HG02884 (cell line): ENCODE data around the gene GRIK4.
"Not testable (repeated sequence)": the region's sequence is repeated elsewhere in the genome, so short reads cannot be mapped to it uniquely, and the experiment has no call there.

ENCODE experiments used
- ATAC-seq: cut with Tn5 transposase; IDR thresholded peaks from one replicate; pipeline ENCODE4 v1.9.1; 2021; ENCODE audit warnings: mild to moderate bottlenecking, moderate library complexity; ENCODE audit not compliant: unreplicated experiment

The GRIK4 gene

GRCh38 chr11:120722524-120722923 lies 211.0 kb downstream of the GRIK4 start:
- no peak for ATAC-seq

DNA sequence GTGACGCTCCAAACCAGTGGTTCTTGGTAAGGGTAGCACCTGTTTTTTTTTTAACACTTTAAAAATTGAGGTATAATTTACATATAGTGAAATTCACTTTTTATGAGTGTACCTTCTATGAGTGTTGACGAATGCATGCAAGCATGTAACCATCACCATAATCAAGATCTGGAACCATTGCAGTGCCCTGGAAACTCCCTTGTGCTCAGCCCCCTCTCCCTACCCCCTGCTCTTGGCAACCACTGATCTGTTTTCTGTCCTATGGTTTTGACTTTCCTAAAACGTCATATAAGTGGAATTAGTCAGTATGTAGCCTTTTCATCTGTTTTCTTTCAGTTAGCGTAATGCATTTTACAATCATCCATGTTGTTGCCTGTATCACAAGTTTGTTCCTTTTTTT lies 212.2 kb downstream of the GRIK4 start:
- no peak for ATAC-seq

DNA sequence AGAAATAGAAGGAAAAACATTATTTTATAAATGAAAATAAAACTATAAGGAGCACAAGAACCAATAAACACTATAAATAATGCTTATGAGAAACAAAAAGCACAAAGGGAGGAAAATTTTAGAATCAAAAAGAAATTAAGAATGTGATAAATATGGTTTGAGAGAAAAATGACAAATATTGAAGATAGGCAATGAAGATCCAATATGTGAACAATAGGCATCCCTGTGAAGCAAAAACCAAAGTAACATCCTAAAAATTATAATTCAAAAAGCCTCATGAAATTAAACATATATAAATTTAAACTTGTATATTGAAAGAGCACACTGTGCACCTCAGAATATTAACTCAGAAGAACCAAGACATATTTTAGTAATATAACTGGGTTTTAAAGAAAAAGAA lies 216.2 kb downstream of the GRIK4 start:
- no peak for ATAC-seq

- no peak for ATAC-seq
Measured at GRCh38 chr11:120735035-120735434, 223.5 kb downstream of the GRIK4 start.

- ATAC-seq = no peak
Measured at GRCh38 chr11:120738516-120739046, 227.0 kb downstream of the GRIK4 start.

- no peak for ATAC-seq
Measured at GRCh38 chr11:120739780-120740179, 228.2 kb downstream of the GRIK4 start.

DNA sequence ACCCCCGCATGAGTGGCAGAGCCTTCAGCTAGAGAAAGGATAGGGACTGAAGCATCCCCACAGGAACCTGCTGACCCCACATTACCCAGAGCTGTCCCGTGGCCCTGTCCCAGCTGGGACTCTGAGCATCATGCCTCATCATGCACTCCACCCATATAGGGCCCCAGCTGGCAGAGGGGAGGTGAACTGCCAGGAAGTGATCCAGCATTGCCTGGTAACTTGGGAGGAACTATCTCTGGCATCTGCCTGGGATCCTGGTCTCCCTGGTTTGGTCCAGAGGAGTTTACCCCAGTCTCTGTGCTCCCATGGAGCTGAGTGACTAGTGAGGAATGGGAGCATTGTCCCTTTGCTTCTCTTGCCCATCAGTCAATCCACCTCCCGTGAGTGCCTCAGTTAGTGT lies 228.8 kb downstream of the GRIK4 start:
- ATAC-seq = no peak

- ATAC-seq = no peak
Measured at GRCh38 chr11:120744016-120744994, 232.8 kb downstream of the GRIK4 start.

GRCh38 chr11:120746376-120746775 lies 234.8 kb downstream of the GRIK4 start:
- ATAC-seq = no peak

DNA sequence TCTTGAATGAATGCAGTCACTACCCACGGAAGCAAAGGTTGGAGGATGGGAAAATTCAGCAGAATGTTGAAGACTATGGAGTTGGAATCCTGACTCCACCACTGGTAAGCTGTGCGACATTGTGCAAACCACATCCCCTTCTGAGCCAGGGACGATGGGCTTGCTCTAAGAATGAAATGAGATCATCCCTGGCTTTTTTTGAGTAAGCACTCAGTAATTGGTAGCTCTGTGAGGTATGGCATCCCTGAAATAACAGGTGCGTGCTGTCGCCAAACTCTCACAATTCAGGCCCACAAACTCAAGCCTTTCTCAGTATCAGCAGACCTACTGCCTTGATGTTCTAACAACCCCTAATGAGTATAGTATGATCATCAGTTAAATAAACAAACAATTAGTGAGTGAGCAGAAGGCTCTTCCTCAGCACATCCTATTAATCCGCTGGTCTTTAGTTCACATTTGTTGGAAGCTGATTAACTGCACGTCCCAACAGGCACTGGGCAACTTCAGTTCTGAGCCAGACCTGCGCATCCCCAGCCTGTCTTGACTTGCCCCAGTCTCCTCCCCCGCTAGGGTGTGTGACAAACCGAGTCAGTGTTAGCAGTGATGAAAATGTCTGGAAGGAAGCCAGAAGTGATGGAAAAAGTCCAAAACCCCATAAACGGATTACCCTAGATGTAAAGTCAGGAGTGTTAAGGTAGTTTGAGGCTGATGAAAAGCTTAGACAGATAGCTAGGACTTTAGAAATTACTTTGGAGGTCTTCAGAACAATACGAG lies 235.5 kb downstream of the GRIK4 start:
- no peak for ATAC-seq

- ATAC-seq = no peak
Measured at GRCh38 chr11:120747850-120748814, 236.6 kb downstream of the GRIK4 start.

GRCh38 chr11:120749395-120749794 lies 237.8 kb downstream of the GRIK4 start:
- no peak for ATAC-seq

DNA sequence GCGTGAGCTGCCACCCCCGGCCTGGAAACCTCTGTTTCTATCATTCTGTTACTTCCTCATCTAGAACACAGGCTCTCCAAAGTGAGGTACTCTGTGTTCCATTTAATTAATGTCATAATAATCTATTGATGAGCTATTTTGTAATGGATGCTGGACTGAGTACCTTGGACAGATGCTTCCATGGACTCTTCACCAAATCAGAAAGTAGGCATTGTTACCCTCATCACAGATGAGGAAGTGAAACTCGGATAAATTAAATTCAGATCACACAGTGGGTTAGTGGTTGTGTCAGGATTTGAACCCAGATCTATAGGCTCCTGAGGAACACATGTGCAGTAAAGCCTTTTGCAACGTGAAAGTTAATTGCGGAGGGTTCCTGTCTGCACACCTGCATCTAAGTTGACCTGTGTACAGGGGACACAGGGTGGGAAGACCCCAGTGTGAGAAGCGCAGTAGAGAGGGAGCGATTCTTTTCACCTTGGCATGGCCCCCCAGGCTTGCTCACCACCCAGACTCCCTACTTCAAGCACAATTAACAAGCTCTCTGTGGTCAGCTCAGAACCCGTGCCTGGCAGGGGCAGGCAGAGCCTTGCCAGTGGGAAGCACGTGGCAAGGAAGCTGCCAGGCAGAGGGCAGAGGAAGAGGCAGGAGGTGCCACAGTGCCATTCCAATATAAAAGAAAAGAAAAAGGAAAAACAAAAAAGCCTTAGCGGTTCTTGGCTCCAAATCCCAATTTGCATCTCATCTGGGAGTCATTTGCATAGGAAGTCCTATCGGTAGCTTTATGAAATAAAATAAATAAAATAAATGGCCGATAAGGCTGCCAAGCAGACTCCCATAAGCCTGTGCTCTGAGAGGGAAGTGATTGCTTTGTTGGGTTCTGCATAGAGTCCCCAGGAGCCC lies 239.3 kb downstream of the GRIK4 start:
- ATAC-seq = no peak

GRCh38 chr11:120751550-120751949 lies 240.0 kb downstream of the GRIK4 start:
- ATAC-seq = no peak

- ATAC-seq = no peak
Measured at GRCh38 chr11:120752668-120753067, 241.1 kb downstream of the GRIK4 start.

DNA sequence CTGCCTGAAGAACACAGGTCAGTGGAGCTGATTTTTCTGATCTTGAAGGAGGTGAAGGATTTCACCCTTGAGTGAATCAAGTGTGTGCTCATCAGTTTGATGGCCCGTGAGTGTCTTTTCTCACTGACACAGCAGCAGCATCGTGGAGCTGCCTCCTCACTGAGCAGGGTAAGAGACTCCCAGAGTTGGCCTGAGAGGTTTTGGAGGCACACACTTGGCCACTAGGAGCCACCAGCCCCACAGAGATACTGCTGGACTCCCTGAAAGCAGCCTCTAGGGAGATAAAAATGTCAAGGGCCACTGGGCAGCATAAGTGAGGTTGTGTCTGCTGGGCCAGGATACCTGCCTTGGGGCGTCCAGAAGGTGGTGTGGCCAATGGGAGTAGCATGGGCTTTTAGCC lies 245.4 kb downstream of the GRIK4 start:
- ATAC-seq = no peak

- no peak for ATAC-seq
Measured at GRCh38 chr11:120759046-120759445, 247.5 kb downstream of the GRIK4 start.

GRCh38 chr11:120765710-120766109 lies 254.2 kb downstream of the GRIK4 start:
- not testable (repeated sequence) for ATAC-seq

GRCh38 chr11:120766318-120766717 lies 254.8 kb downstream of the GRIK4 start:
- no peak for ATAC-seq
